Activated naive CD4-positive, alpha-beta T cell treated with anti-CD3 and anti-CD28 coated beads for 36 hours (primary cell): ENCODE data around the gene MICAL3. TPM values are rescaled to one million over a fixed set of nuclear protein-coding genes. Genes with fewer than 3 reads are reported as not detected.

Experiments used
- CTCF ChIA-PET: fragments of 350-600 bp; sonication (Branson Sonifier 250); formaldehyde crosslinking; loops from one replicate; lab custom pipeline; 2021; ENCODE audit warnings: antibody characterized with exemption; lab: Charles Lee
- DNase-seq: peaks from one replicate; pipeline ENCODE4 v3.0.0-alpha.2; 2020
- H3K27ac Mint-ChIP-seq: one replicate; pipeline ENCODE4 v1.8.0; 2021; ENCODE audit warnings: mild to moderate bottlenecking, mixed read lengths
- H3K27me3 Mint-ChIP-seq: one replicate; pipeline ENCODE4 v1.8.0; 2021; ENCODE audit warnings: low read depth, mixed read lengths
- H3K36me3 Mint-ChIP-seq: one replicate; pipeline ENCODE4 v1.8.0; 2021; ENCODE audit warnings: low read depth, mixed read lengths
- H3K4me1 Mint-ChIP-seq: one replicate; pipeline ENCODE4 v1.8.0; 2021; ENCODE audit warnings: low read depth, mixed read lengths
- H3K4me3 Mint-ChIP-seq: one replicate; pipeline ENCODE4 v1.8.0; 2021; ENCODE audit warnings: mild to moderate bottlenecking, moderate library complexity, mixed read lengths
- H3K9me3 Mint-ChIP-seq: one replicate; pipeline ENCODE4 v1.8.0; 2021; ENCODE audit warnings: mixed read lengths
- intact Hi-C: fragments of 100-400 bp; cut with micrococcal nuclease; formaldehyde crosslinking; loops from one replicate; pipeline ENCODE4 v1.15.1; 2023
- total RNA-seq, 2 experiments: library from RNA; stranded (reverse); gene quantifications; one replicate each; pipeline ENCODE4 v1.2.3, GENCODE V29; 2021

The MICAL3 gene
- total RNA-seq, 2 experiments from 2014 or later: 21.0 to 25.8 TPM

GRCh38 chr22:17833489-17833888 lies 190.9 kb downstream of the MICAL3 start:
- H3K27me3 Mint-ChIP-seq: no peaks in the 10 kb centered on the region
- DNase-seq: no peak
- no peaks in the 10 kb centered on the region for H3K9me3 Mint-ChIP-seq
- peaks cover 3% of the 10 kb centered on the region for H3K4me1 Mint-ChIP-seq
- intact Hi-C loops: no loop called here
- CTCF ChIA-PET: interaction anchor here (1.4 to 5.8 kb wide), 3 partner anchors 35 to 243 kb away, joined by 3 to 96 read pairs (median 4); partner anchors contain the start of gene PEX26
- no peaks in the 10 kb centered on the region for H3K36me3 Mint-ChIP-seq
- no peak overlapping the region for H3K27ac Mint-ChIP-seq
- no peak overlapping the region for H3K4me3 Mint-ChIP-seq

- no peak overlapping the region for H3K27ac Mint-ChIP-seq
- peaks cover 3% of the 10 kb centered on the region for H3K4me1 Mint-ChIP-seq
- intact Hi-C loops: no loop called here
- no peaks in the 10 kb centered on the region for H3K9me3 Mint-ChIP-seq
- no peaks in the 10 kb centered on the region for H3K27me3 Mint-ChIP-seq
- no peak overlapping the region for H3K4me3 Mint-ChIP-seq
- CTCF ChIA-PET: interaction anchor here (0.5 to 5.8 kb wide), 4 partner anchors 190 to 285 kb away, joined by 3 to 96 read pairs (median 3); partner anchors contain the start of gene PEX26
- DNase-seq: no peak
- H3K36me3 Mint-ChIP-seq: peaks cover 2% of the 10 kb centered on the region
Observed at GRCh38 chr22:17832665-17833064, 191.7 kb downstream of the MICAL3 start.

GRCh38 chr22:17831501-17832251 lies 192.7 kb downstream of the MICAL3 start:
- peaks cover 2% of the 10 kb centered on the region for H3K36me3 Mint-ChIP-seq
- intact Hi-C loops: loop anchor here (2.0 kb wide), 1 partner anchor 273 kb away; no protein-coding TSS in a partner anchor
- H3K4me1 Mint-ChIP-seq: peaks cover 3% of the 10 kb centered on the region
- no peak overlapping the region for H3K4me3 Mint-ChIP-seq
- no peak overlapping the region for H3K27ac Mint-ChIP-seq
- no peaks in the 10 kb centered on the region for H3K9me3 Mint-ChIP-seq
- no peak for DNase-seq
- CTCF ChIA-PET: interaction anchor here (0.6 to 5.8 kb wide), 8 partner anchors 10 to 245 kb away, joined by 3 to 96 read pairs (median 4); partner anchors contain the start of gene PEX26
- H3K27me3 Mint-ChIP-seq: no peaks in the 10 kb centered on the region

GRCh38 chr22:17830043-17830961 lies 194.1 kb downstream of the MICAL3 start:
- H3K4me3 Mint-ChIP-seq: no peak overlapping the region
- no peaks in the 10 kb centered on the region for H3K27me3 Mint-ChIP-seq
- CTCF ChIA-PET: interaction anchor here (0.6 to 5.8 kb wide), 39 partner anchors 8 to 1028 kb away, joined by 3 to 96 read pairs (median 4); partner anchors contain the start of genes MICAL3 and PEX26
- peak; percentile 90 for DNase-seq
- H3K36me3 Mint-ChIP-seq: peaks cover 2% of the 10 kb centered on the region
- no peaks in the 10 kb centered on the region for H3K9me3 Mint-ChIP-seq
- peaks cover 3% of the 10 kb centered on the region for H3K4me1 Mint-ChIP-seq
- intact Hi-C loops: loop anchor here (1.0 to 2.0 kb wide), 4 partner anchors 171 to 272 kb away; no protein-coding TSS in a partner anchor
- H3K27ac Mint-ChIP-seq: no peak overlapping the region

GRCh38 chr22:17829695-17830042 lies 194.7 kb downstream of the MICAL3 start:
- CTCF ChIA-PET: interaction anchor here (0.7 to 5.8 kb wide), 26 partner anchors 18 to 271 kb away, joined by 3 to 96 read pairs (median 4); partner anchors contain the start of gene PEX26

GRCh38 chr22:17828502-17829080 lies 195.8 kb downstream of the MICAL3 start:
- peaks cover 2% of the 10 kb centered on the region for H3K36me3 Mint-ChIP-seq
- intact Hi-C loops: no loop called here
- no peaks in the 10 kb centered on the region for H3K27me3 Mint-ChIP-seq
- no peaks in the 10 kb centered on the region for H3K9me3 Mint-ChIP-seq
- CTCF ChIA-PET: interaction anchor here (0.7 to 5.8 kb wide), 8 partner anchors 26 to 248 kb away, joined by 3 to 96 read pairs (median 4); partner anchors contain the start of genes MICAL3 and PEX26
- peaks cover 3% of the 10 kb centered on the region for H3K4me1 Mint-ChIP-seq
- no peak for DNase-seq
- no peak overlapping the region for H3K4me3 Mint-ChIP-seq
- no peak overlapping the region for H3K27ac Mint-ChIP-seq

More at GRCh38 chr22:17829695-17830042, 194.7 kb downstream of the MICAL3 start:
- H3K27me3 Mint-ChIP-seq: no peaks in the 10 kb centered on the region
- intact Hi-C loops: loop anchor here (1.0 to 2.0 kb wide), 4 partner anchors 172 to 271 kb away; no protein-coding TSS in a partner anchor
- H3K4me1 Mint-ChIP-seq: peaks cover 3% of the 10 kb centered on the region
- no peak for DNase-seq
- H3K9me3 Mint-ChIP-seq: no peaks in the 10 kb centered on the region
- H3K4me3 Mint-ChIP-seq: no peak overlapping the region
- H3K36me3 Mint-ChIP-seq: peaks cover 2% of the 10 kb centered on the region
- no peak overlapping the region for H3K27ac Mint-ChIP-seq

GRCh38 chr22:17827466-17827865 lies 196.9 kb downstream of the MICAL3 start:
- Mint-ChIP-seq H3K27ac (no peak overlapping the region), H3K4me1 (peaks cover 3% of the 10 kb centered on the region), H3K4me3 (no peak overlapping the region), H3K9me3 (no peaks in the 10 kb centered on the region), H3K36me3 (peaks cover 2% of the 10 kb centered on the region), H3K27me3 (no peaks in the 10 kb centered on the region)
- no peak for DNase-seq
- CTCF ChIA-PET: interaction anchor here (5.8 kb wide), 1 partner anchor 249 kb away, joined by 96 read pairs; the partner anchor contains the start of gene PEX26
- intact Hi-C loops: no loop called here

- H3K27ac Mint-ChIP-seq: no peak overlapping the region
- H3K36me3 Mint-ChIP-seq: peaks cover 2% of the 10 kb centered on the region
- no peak overlapping the region for H3K4me3 Mint-ChIP-seq
- CTCF ChIA-PET: interaction anchor here (0.8 to 0.9 kb wide), 2 partner anchors 244 to 250 kb away, joined by 3 read pairs; no protein-coding TSS in a partner anchor
- peaks cover 3% of the 10 kb centered on the region for H3K4me1 Mint-ChIP-seq
- DNase-seq: no peak
- H3K27me3 Mint-ChIP-seq: no peaks in the 10 kb centered on the region
- intact Hi-C loops: no loop called here
- H3K9me3 Mint-ChIP-seq: no peaks in the 10 kb centered on the region
Observed at GRCh38 chr22:17825876-17826550, 198.3 kb downstream of the MICAL3 start.

GRCh38 chr22:17824457-17824856 lies 199.9 kb downstream of the MICAL3 start:
- no peaks in the 10 kb centered on the region for H3K4me1 Mint-ChIP-seq
- DNase-seq: no peak
- CTCF ChIA-PET: no interaction called here
- H3K4me3 Mint-ChIP-seq: no peak overlapping the region
- no peak overlapping the region for H3K27ac Mint-ChIP-seq
- H3K9me3 Mint-ChIP-seq: no peaks in the 10 kb centered on the region
- no peaks in the 10 kb centered on the region for H3K27me3 Mint-ChIP-seq
- intact Hi-C loops: no loop called here
- H3K36me3 Mint-ChIP-seq: peaks cover 2% of the 10 kb centered on the region

GRCh38 chr22:17823964-17824363 lies 200.4 kb downstream of the MICAL3 start:
- no peaks in the 10 kb centered on the region for H3K27me3 Mint-ChIP-seq
- H3K27ac Mint-ChIP-seq: no peak overlapping the region
- H3K9me3 Mint-ChIP-seq: no peaks in the 10 kb centered on the region
- intact Hi-C loops: no loop called here
- CTCF ChIA-PET: no interaction called here
- no peak for DNase-seq
- peaks cover 2% of the 10 kb centered on the region for H3K36me3 Mint-ChIP-seq
- no peak overlapping the region for H3K4me3 Mint-ChIP-seq
- no peaks in the 10 kb centered on the region for H3K4me1 Mint-ChIP-seq

- H3K4me1 Mint-ChIP-seq: no peaks in the 10 kb centered on the region
- no peaks in the 10 kb centered on the region for H3K9me3 Mint-ChIP-seq
- peaks cover 2% of the 10 kb centered on the region for H3K36me3 Mint-ChIP-seq
- CTCF ChIA-PET: interaction anchor here (1.0 kb wide), 1 partner anchor 253 kb away, joined by 4 read pairs; no protein-coding TSS in a partner anchor
- intact Hi-C loops: no loop called here
- H3K27ac Mint-ChIP-seq: no peak overlapping the region
- no peaks in the 10 kb centered on the region for H3K27me3 Mint-ChIP-seq
- H3K4me3 Mint-ChIP-seq: no peak overlapping the region
- no peak for DNase-seq
Observed at GRCh38 chr22:17823226-17823625, 201.1 kb downstream of the MICAL3 start.
